Esophagus muscularis mucosa (tissue), 4 donors: ENCODE results near the gene CRIP2. TPM values are rescaled to one million over a fixed set of nuclear protein-coding genes. Genes with fewer than 3 reads are reported as not detected.

ENCODE experiments used
- DNase-seq: peaks from one replicate; pipeline ENCODE4 v3.0.0-alpha.2; 2017; ENCODE audit errors: extremely low spot score
- H3K27ac ChIP-seq, 4 donors: fragments of 200-600 bp; sonication (generic); replicated peaks in 1 of 4; 1 replicate in 3 of 4; 2 replicates in 1 of 4; pipeline ENCODE4 v1.5.1; 2016 to 2019; ENCODE audit warnings: mild to moderate bottlenecking in 1 of 4
- H3K27me3 ChIP-seq, 4 donors: fragments of 200-600 bp; sonication (generic); one replicate each; pipeline versions ENCODE4 v1.5.1 to v1.6.0; 2016 to 2019
- H3K36me3 ChIP-seq, 4 donors: fragments of 200-600 bp; sonication (generic); one replicate each; pipeline ENCODE4 v1.5.1; 2016 to 2019
- H3K4me1 ChIP-seq, 4 donors: fragments of 200-600 bp; sonication (generic); one replicate each; pipeline ENCODE4 v1.5.1; 2016 to 2019
- H3K4me3 ChIP-seq, 4 donors: fragments of 200-600 bp; sonication (generic); 1 replicate in 2 of 4; 2 replicates in 2 of 4; pipeline ENCODE4 v1.5.1; 2016 to 2019; ENCODE audit warnings: mild to moderate bottlenecking in 4 of 4, moderate library complexity in 1 of 4
- H3K9me3 ChIP-seq, 4 donors: fragments of 200-600 bp; sonication (generic); 1 replicate in 3 of 4; 2 replicates in 1 of 4; pipeline ENCODE4 v1.5.1; 2016 to 2019
- EP300 ChIP-seq: sonication (generic); formaldehyde crosslinking; IDR thresholded peaks from one replicate; pipeline ENCODE4 v1.6.1; 2017; ENCODE audit warnings: antibody characterized with exemption
- POLR2A ChIP-seq: fragments of 450-650 bp; IDR thresholded peaks from one replicate; pipeline ENCODE4 v1.6.1; 2017; ENCODE audit warnings: antibody characterized with exemption, moderate library complexity, mild to moderate bottlenecking, low read depth
- POLR2AphosphoS5 ChIP-seq, 2 donors: sonication (generic); formaldehyde crosslinking; IDR thresholded peaks; one replicate each; pipeline ENCODE4 v1.6.1; 2017; ENCODE audit warnings: antibody characterized with exemption in 2 of 2
- WGBS: methylation state at CpG from one replicate; pipeline ENCODE4 v1.1.5; 2018; 5-methylcytosine and 5-hydroxymethylcytosine counted together
- intact Hi-C: fragments of 100-400 bp; cut with DNase I; formaldehyde crosslinking; loops from one replicate; pipeline ENCODE4 v1.15.1; 2023
- total RNA-seq, 4 donors: library from RNA; depleted of rRNA; stranded (reverse); fragments of >200 nt; gene quantifications; one replicate each; pipeline versions ENCODE4 v1.1.0 to v1.2.1, GENCODE V29; 2016
- TF ChIP-seq, protein P1 (sequence below), 3 experiments: fragments of 200-600 bp in 2 of 3; fragments of 450-650 bp in 1 of 3; sonication (generic) in 2 of 3; IDR thresholded peaks; one replicate each; pipeline ENCODE4 v1.5.1; 2017 to 2019; ENCODE audit warnings: antibody characterized with exemption in 3 of 3, mild to moderate bottlenecking in 2 of 3, moderate library complexity in 1 of 3

CRIP2 gene
- total RNA-seq, 4 donors from 2014 or later: 283 to 578 (median 392) TPM

GRCh38 chr14:105448706-105449111, 25.9 kb upstream of the CRIP2 start:
- Histone ChIP-seq H3K4me3 (peak overlapping the region in 2 of 4 donors; percentile 25 to 33), H3K9me3 (no peaks in the 10 kb centered on the region), H3K4me1 (peaks cover 17 to 24% (median 21%) of the 10 kb centered on the region in 4 donors), H3K27me3 (no peaks in the 10 kb centered on the region), H3K36me3 (peaks cover 12 to 56% (median 41%) of the 10 kb centered on the region in 4 donors), H3K27ac (peak overlapping the region; percentile 30 to 64 (median 44))
- TF ChIP-seq POLR2AphosphoS5 (IDR thresholded peaks at IDR 0.05): peak; percentile 59 to 69
- no peak for TF ChIP-seq POLR2A
- TF ChIP-seq, protein P1, sequence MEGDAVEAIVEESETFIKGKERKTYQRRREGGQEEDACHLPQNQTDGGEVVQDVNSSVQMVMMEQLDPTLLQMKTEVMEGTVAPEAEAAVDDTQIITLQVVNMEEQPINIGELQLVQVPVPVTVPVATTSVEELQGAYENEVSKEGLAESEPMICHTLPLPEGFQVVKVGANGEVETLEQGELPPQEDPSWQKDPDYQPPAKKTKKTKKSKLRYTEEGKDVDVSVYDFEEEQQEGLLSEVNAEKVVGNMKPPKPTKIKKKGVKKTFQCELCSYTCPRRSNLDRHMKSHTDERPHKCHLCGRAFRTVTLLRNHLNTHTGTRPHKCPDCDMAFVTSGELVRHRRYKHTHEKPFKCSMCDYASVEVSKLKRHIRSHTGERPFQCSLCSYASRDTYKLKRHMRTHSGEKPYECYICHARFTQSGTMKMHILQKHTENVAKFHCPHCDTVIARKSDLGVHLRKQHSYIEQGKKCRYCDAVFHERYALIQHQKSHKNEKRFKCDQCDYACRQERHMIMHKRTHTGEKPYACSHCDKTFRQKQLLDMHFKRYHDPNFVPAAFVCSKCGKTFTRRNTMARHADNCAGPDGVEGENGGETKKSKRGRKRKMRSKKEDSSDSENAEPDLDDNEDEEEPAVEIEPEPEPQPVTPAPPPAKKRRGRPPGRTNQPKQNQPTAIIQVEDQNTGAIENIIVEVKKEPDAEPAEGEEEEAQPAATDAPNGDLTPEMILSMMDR (IDR thresholded peaks at IDR 0.05): peak in 2 of 3 experiments; percentile 88 to 91
- no peak for DNase-seq
- no CpG with 5 or more reads among the region's 16 CpGs for WGBS
- intact Hi-C loops: loop anchor here (2.0 to 5.0 kb wide), 2 partner anchors 39 to 80 kb away; partner anchors contain the start of gene CRIP1

- WGBS: 83% methylated on average over 21 of the region's 47 CpGs
- no peak overlapping the region for H3K4me3 ChIP-seq
- intact Hi-C loops: loop anchor here (2.0 to 5.0 kb wide), 3 partner anchors 38 to 79 kb away; partner anchors contain the start of gene CRIP1
- no peak for DNase-seq
- no peaks in the 10 kb centered on the region for H3K9me3 ChIP-seq
- H3K27ac ChIP-seq: peak overlapping the region in 2 of 4 donors; percentile 43 to 64
- no peak for TF ChIP-seq EP300
- TF ChIP-seq, protein P1 (IDR thresholded peaks at IDR 0.05): no peak
- no peak for TF ChIP-seq POLR2A
- TF ChIP-seq POLR2AphosphoS5 (IDR thresholded peaks at IDR 0.05): no peak
- H3K4me1 ChIP-seq: peaks cover 17 to 24% (median 21%) of the 10 kb centered on the region in 4 donors
- no peaks in the 10 kb centered on the region for H3K27me3 ChIP-seq
- H3K36me3 ChIP-seq: peaks cover 16 to 64% (median 48%) of the 10 kb centered on the region in 4 donors
These were observed 25.1 kb upstream of the CRIP2 start for GRCh38 chr14:105449276-105450122.

- intact Hi-C loops: loop anchor here (5.0 kb wide), 1 partner anchor 78 kb away; no protein-coding TSS in a partner anchor
These were observed 24.5 kb upstream of the CRIP2 start for GRCh38 chr14:105450123-105450505.

GRCh38 chr14:105450864-105451720, 23.5 kb upstream of the CRIP2 start:
- no peak overlapping the region for H3K27ac ChIP-seq
- peaks cover 30 to 73% (median 60%) of the 10 kb centered on the region in 4 donors for H3K36me3 ChIP-seq
- no peaks in the 10 kb centered on the region for H3K9me3 ChIP-seq
- no peaks in the 10 kb centered on the region for H3K27me3 ChIP-seq
- TF ChIP-seq POLR2AphosphoS5 (IDR thresholded peaks at IDR 0.05) (no peak), EP300 (no peak), POLR2A (no peak)
- TF ChIP-seq, protein P1 (IDR thresholded peaks at IDR 0.05): no peak
- intact Hi-C loops: loop anchor here (5.0 kb wide), 1 partner anchor 79 kb away; no protein-coding TSS in a partner anchor
- H3K4me1 ChIP-seq: peaks cover 17 to 24% (median 21%) of the 10 kb centered on the region in 4 donors
- DNase-seq: no peak
- WGBS: 90% methylated on average over 29 of the region's 29 CpGs
- H3K4me3 ChIP-seq: no peak overlapping the region

More at GRCh38 chr14:105450123-105450505, 24.5 kb upstream of the CRIP2 start:
- Histone ChIP-seq H3K27ac (no peak overlapping the region), H3K36me3 (peaks cover 22 to 71% (median 53%) of the 10 kb centered on the region in 4 donors), H3K27me3 (no peaks in the 10 kb centered on the region), H3K4me1 (peaks cover 17 to 24% (median 21%) of the 10 kb centered on the region in 4 donors), H3K4me3 (no peak overlapping the region), H3K9me3 (no peaks in the 10 kb centered on the region)
- TF ChIP-seq POLR2A (no peak), EP300 (no peak), POLR2AphosphoS5 (IDR thresholded peaks at IDR 0.05) (no peak)
- TF ChIP-seq, protein P1 (IDR thresholded peaks at IDR 0.05): no peak
- DNase-seq: no peak
- 92% methylated on average over 14 of the region's 22 CpGs for WGBS
